ENCODE results near the gene KRTAP10-12. TPM values are rescaled to one million over a fixed set of nuclear protein-coding genes. Genes with fewer than 3 reads are reported as not detected.

KRTAP10-12 gene
- total RNA-seq, 1 donor from 2014 or later = not detected

DNA sequence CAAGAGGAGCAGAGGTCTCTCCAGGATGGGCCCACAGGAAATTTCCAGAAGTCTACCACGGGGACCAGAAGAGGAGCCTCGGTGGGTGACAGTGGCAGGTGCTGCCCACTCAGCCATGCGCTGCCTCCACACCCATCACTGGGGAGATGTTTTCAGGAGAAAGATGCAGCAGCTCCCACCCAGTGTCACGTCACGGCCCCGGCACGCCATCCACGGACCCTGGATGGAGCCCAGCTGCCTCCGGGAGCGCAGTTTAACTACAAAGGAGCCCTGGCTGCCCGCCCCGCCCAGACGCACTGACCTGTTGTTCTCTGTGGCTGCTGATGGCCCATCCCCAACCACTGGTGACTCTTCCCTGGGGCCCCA is 7.6 kb downstream of the KRTAP10-12 start:
- Mint-ChIP-seq H3K27ac (ENCODE audit: unreplicated experiment) (peak overlapping the region; percentile 18), H3K9me3 (ENCODE audit: unreplicated experiment) (peaks cover 16% of the 10 kb centered on the region), H3K4me3 (ENCODE audit: unreplicated experiment) (no peak overlapping the region), H3K36me3 (ENCODE audit: low read depth, unreplicated experiment) (no peaks in the 10 kb centered on the region), H3K27me3 (ENCODE audit: low read depth, unreplicated experiment) (peaks cover 81% of the 10 kb centered on the region), H3K4me1 (ENCODE audit: low read depth, unreplicated experiment) (peaks cover under 1% of the 10 kb centered on the region)
- no peak overlapping the region for H3K4me2 ChIP-seq (ENCODE audit: low read length)
- TF ChIP-seq, protein P1, sequence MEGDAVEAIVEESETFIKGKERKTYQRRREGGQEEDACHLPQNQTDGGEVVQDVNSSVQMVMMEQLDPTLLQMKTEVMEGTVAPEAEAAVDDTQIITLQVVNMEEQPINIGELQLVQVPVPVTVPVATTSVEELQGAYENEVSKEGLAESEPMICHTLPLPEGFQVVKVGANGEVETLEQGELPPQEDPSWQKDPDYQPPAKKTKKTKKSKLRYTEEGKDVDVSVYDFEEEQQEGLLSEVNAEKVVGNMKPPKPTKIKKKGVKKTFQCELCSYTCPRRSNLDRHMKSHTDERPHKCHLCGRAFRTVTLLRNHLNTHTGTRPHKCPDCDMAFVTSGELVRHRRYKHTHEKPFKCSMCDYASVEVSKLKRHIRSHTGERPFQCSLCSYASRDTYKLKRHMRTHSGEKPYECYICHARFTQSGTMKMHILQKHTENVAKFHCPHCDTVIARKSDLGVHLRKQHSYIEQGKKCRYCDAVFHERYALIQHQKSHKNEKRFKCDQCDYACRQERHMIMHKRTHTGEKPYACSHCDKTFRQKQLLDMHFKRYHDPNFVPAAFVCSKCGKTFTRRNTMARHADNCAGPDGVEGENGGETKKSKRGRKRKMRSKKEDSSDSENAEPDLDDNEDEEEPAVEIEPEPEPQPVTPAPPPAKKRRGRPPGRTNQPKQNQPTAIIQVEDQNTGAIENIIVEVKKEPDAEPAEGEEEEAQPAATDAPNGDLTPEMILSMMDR (IDR thresholded peaks at IDR 0.05; ENCODE audit: insufficient read depth, low read depth, low read length) = no peak
- no peak for TF ChIP-seq EZH2 (IDR thresholded peaks at IDR 0.05; ENCODE audit: insufficient read depth, low read length)
- H4K20me1 ChIP-seq (ENCODE audit: insufficient read depth, low read length) = no peaks in the 10 kb centered on the region
- H3K27me3 ChIP-seq (ENCODE audit: insufficient read depth, low read length) = peaks cover 45% of the 10 kb centered on the region
- DNase-seq (ENCODE audit: low read depth) = no peak
- H3K27ac ChIP-seq (ENCODE audit: low read depth, low read length) = no peak overlapping the region
- no peaks in the 10 kb centered on the region for H3K4me1 ChIP-seq (ENCODE audit: insufficient read depth, low read length)
- H3K4me3 ChIP-seq (ENCODE audit: insufficient read depth, low read depth, low read length) = no peak overlapping the region
- no peak for FAIRE-seq
- no peaks in the 10 kb centered on the region for H3K36me3 ChIP-seq (ENCODE audit: insufficient read depth, low read length)
- no peaks in the 10 kb centered on the region for H3K9me3 ChIP-seq (ENCODE audit: insufficient read depth, low read depth, low read length)
- no peak overlapping the region for H2AFZ ChIP-seq (ENCODE audit: low read depth, low read length)
- H3K79me2 ChIP-seq (ENCODE audit: insufficient read depth, low read length) = no peaks in the 10 kb centered on the region
- H3K9ac ChIP-seq (ENCODE audit: low read length) = no peak overlapping the region

- Histone ChIP-seq H3K4me2 (ENCODE audit: low read length) (no peak overlapping the region), H3K36me3 (ENCODE audit: insufficient read depth, low read length) (no peaks in the 10 kb centered on the region), H2AFZ (ENCODE audit: low read depth, low read length) (no peak overlapping the region), H3K27me3 (ENCODE audit: insufficient read depth, low read length) (peaks cover 47% of the 10 kb centered on the region), H3K9me3 (ENCODE audit: insufficient read depth, low read depth, low read length) (no peaks in the 10 kb centered on the region), H3K9ac (ENCODE audit: low read length) (no peak overlapping the region), H3K4me1 (ENCODE audit: insufficient read depth, low read length) (no peaks in the 10 kb centered on the region), H3K4me3 (ENCODE audit: insufficient read depth, low read depth, low read length) (no peak overlapping the region), H3K79me2 (ENCODE audit: insufficient read depth, low read length) (no peaks in the 10 kb centered on the region), H4K20me1 (ENCODE audit: insufficient read depth, low read length) (no peaks in the 10 kb centered on the region), H3K27ac (ENCODE audit: low read depth, low read length) (no peak overlapping the region)
- Mint-ChIP-seq H3K4me3 (ENCODE audit: unreplicated experiment) (no peak overlapping the region), H3K4me1 (ENCODE audit: low read depth, unreplicated experiment) (peaks cover 4% of the 10 kb centered on the region), H3K27ac (ENCODE audit: unreplicated experiment) (no peak overlapping the region), H3K36me3 (ENCODE audit: low read depth, unreplicated experiment) (no peaks in the 10 kb centered on the region), H3K27me3 (ENCODE audit: low read depth, unreplicated experiment) (peaks cover 79% of the 10 kb centered on the region), H3K9me3 (ENCODE audit: unreplicated experiment) (peaks cover 14% of the 10 kb centered on the region)
- FAIRE-seq (no peak), DNase-seq (ENCODE audit: low read depth) (no peak)
- TF ChIP-seq EZH2 (IDR thresholded peaks at IDR 0.05; ENCODE audit: insufficient read depth, low read length) = peak; percentile 77
- TF ChIP-seq, protein P1 (IDR thresholded peaks at IDR 0.05; ENCODE audit: insufficient read depth, low read depth, low read length) = no peak
Observed at GRCh38 chr21:44706026-44706705, 9.2 kb downstream of the KRTAP10-12 start.
